Adrenal gland (tissue), 12 donors: Measurements from ENCODE around the gene PKIB. TPM values are rescaled to one million over a fixed set of nuclear protein-coding genes. Genes with fewer than 3 reads are reported as not detected.
"Not testable (repeated sequence)": the region's sequence is repeated elsewhere in the genome, so short reads cannot be mapped to it uniquely, and the experiment has no call there.

Source experiments
- DNase-seq, 7 donors: peaks; one replicate each; pipeline ENCODE4 v3.0.0-alpha.2; 2019 to 2020
- H3K27ac ChIP-seq, 5 donors: fragments of 200-600 bp; sonication (generic) in 4 of 5; 1 replicate in 3 of 5; 2 replicates in 2 of 5; pipeline versions ENCODE4 v1.5.1 to v1.8.0; 2016 to 2020; ENCODE audit warnings: mild to moderate bottlenecking in 1 of 5
- H3K27me3 ChIP-seq: fragments of 200-600 bp; 2 replicates; pipeline ENCODE4 v1.8.0; 2021
- H3K36me3 ChIP-seq, 2 donors: fragments of 200-600 bp; replicated peaks in 1 of 2; 1 replicate in 1 of 2; 2 replicates in 1 of 2; pipeline versions ENCODE4 v1.5.1 to v1.8.0; 2018 to 2022
- H3K4me1 ChIP-seq, 2 donors: fragments of 200-600 bp; replicated peaks in 1 of 2; 1 replicate in 1 of 2; 2 replicates in 1 of 2; pipeline versions ENCODE4 v1.5.1 to v1.8.0; 2018 to 2021
- H3K4me3 ChIP-seq, 4 donors: fragments of 200-600 bp; sonication (generic) in 3 of 4; one replicate each; pipeline ENCODE4 v1.5.1; 2016 to 2018
- H3K9me3 ChIP-seq, 3 donors: fragments of 200-600 bp; sonication (generic) in 1 of 3; replicated peaks in 1 of 3; 1 replicate in 2 of 3; 2 replicates in 1 of 3; pipeline versions ENCODE4 v1.5.1 to v1.8.0; 2016 to 2021
- CTCF ChIP-seq, 6 experiments: fragments of 450-650 bp in 4 of 6; fragments of 200-600 bp in 2 of 6; sonication (generic) in 1 of 6; IDR thresholded peaks; 1 replicate in 5 of 6; 2 replicates in 1 of 6; pipeline versions ENCODE4 v1.5.1 to v1.8.0; 2016 to 2021; ENCODE audit warnings: antibody characterized with exemption in 6 of 6, mild to moderate bottlenecking in 2 of 6, moderate library complexity in 1 of 6
- POLR2A ChIP-seq, 2 donors: fragments of 450-650 bp; IDR thresholded peaks; one replicate each; pipeline ENCODE4 v1.6.1; 2017; ENCODE audit warnings: antibody characterized with exemption in 2 of 2, mild to moderate bottlenecking in 2 of 2, moderate library complexity in 1 of 2
- WGBS, 4 donors: extraction: QIAGEN DNeasy Blood & Tissue Kit in 2 of 4; methylation state at CpG; one replicate each; pipeline versions ENCODE4 v1.1.5 to v1.1.7; 2013 to 2017; 5-methylcytosine and 5-hydroxymethylcytosine counted together
- intact Hi-C, 2 donors: fragments of 100-400 bp; cut with DNase I; formaldehyde crosslinking; loops; one replicate each; pipeline versions ENCODE4 v1.14.1 to v1.15.0; 2022 to 2023
- polyA plus RNA-seq, 3 donors: library from polyadenylated mRNA; stranded (reverse); fragments of 200-250 nt in 2 of 3; fragments of 350-450 nt in 1 of 3; fragmentation: Illumina TruSeq in 1 of 3; extraction: RNeasy Lipid Tissue Mini Kit (QIAGEN cat#74804) in 1 of 3; gene quantifications; one replicate each; pipeline ENCODE4 v1.2.3, GENCODE V29; 2013 to 2014
- total RNA-seq, 9 donors: library from RNA; depleted of rRNA in 4 of 9; stranded (reverse); fragments of >200 nt in 4 of 9; fragments of 120-200 nt in 1 of 9; fragmentation: NEBNext Ultra II Directional in 1 of 9; extraction: Animal tissue kit (Norgen Biotek cat#: 25700) in 1 of 9; gene quantifications; one replicate each; pipeline versions ENCODE4 v1.1.0 to v1.2.4, GENCODE V29; 2013 to 2023
- donor health status: healthy with polysubstance abuse.
- donor health status: Bipolar disorder and iron deficiency.
- donor health status: DM: yes; HTN: yes; CAD: no.
- donor health status: DM: no; HTN: no; CAD: no.
- donor health status: DM: no; HTN: no; CAD: no.
- donor health status: DM: yes; HTN: yes; CAD: no.

PKIB gene
- total and polyA plus RNA-seq, 12 donors = 0.48 to 6.2 (median 2.5) TPM

DNA sequence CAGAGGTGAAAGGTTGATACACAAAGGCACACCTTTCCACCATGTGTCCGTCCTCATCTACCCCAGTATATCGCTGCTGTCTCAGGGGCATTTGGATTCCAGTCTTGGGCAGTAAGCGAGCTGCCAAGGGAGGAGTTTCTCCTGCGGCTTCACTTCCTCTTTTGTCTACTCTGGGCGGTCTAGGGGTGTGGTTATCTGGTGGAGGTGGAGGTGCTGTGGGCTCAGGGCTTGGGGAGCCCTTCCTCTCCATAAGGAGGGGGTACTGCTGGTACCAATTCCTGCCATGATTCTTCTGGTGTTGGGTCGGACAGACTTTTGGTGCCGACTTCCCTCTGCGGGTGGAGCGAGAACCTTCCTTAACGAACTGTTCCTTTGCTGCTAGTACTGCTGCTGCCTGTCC, 137.4 kb downstream of the PKIB start:
- intact Hi-C loops = loop anchor here in 1 of 2 donors (5.0 kb wide), 1 partner anchor 90 kb away; no protein-coding TSS in a partner anchor
- TF ChIP-seq POLR2A (IDR thresholded peaks at IDR 0.05) = no peak
- no peak for TF ChIP-seq CTCF (IDR thresholded peaks at IDR 0.05)

GRCh38 chr6:122748945-122749344, 138.7 kb downstream of the PKIB start:
- intact Hi-C loops = loop anchor here in 1 of 2 donors (5.0 kb wide), 1 partner anchor 88 kb away; no protein-coding TSS in a partner anchor
- H3K4me3 ChIP-seq, DNase-seq, H3K36me3 ChIP-seq, H3K27me3 ChIP-seq, H3K27ac ChIP-seq, H3K9me3 ChIP-seq, H3K4me1 ChIP-seq: not testable (repeated sequence)
- WGBS, 4 donors = 39 to 79% (median 57%) methylated on average over 4 to 5 of the region's 5 CpGs

More for the DNA sequence above, 137.4 kb downstream of the PKIB start:
- 78 to 87% (median 82%) methylated on average over 9 to 10 of the region's 10 CpGs for WGBS, 4 donors
- Histone ChIP-seq H3K4me1 (no peaks in the 10 kb centered on the region), H3K9me3 (no peaks in the 10 kb centered on the region), H3K27me3 (no peaks in the 10 kb centered on the region), H3K36me3 (no peaks in the 10 kb centered on the region), H3K27ac (no peak overlapping the region), H3K4me3 (no peak overlapping the region)
- no peak for DNase-seq

GRCh38 chr6:122749451-122750050, 139.3 kb downstream of the PKIB start:
- H3K4me3 ChIP-seq = no peak overlapping the region
- H3K4me1 ChIP-seq = no peaks in the 10 kb centered on the region
- H3K27ac ChIP-seq = no peak overlapping the region
- H3K36me3 ChIP-seq = no peaks in the 10 kb centered on the region
- H3K9me3 ChIP-seq = no peaks in the 10 kb centered on the region
- no peak for TF ChIP-seq CTCF (IDR thresholded peaks at IDR 0.05)
- TF ChIP-seq POLR2A (IDR thresholded peaks at IDR 0.05) = no peak
- DNase-seq = no peak
- 77 to 87% (median 84%) methylated on average over 4 of the region's 4 CpGs for WGBS, 4 donors
- intact Hi-C loops = loop anchor here in 1 of 2 donors (5.0 kb wide), 2 partner anchors 78 to 88 kb away; no protein-coding TSS in a partner anchor
- no peaks in the 10 kb centered on the region for H3K27me3 ChIP-seq

- H3K27me3 ChIP-seq = no peaks in the 10 kb centered on the region
- 60 to 76% (median 68%) methylated on average over 3 of the region's 3 CpGs for WGBS, 4 donors
- intact Hi-C loops = loop anchor here in 1 of 2 donors (5.0 kb wide), 1 partner anchor 76 kb away; no protein-coding TSS in a partner anchor
These were observed 141.1 kb downstream of the PKIB start for GRCh38 chr6:122751326-122751725.

More at GRCh38 chr6:122751326-122751725, 141.1 kb downstream of the PKIB start:
- Histone ChIP-seq H3K4me3 (no peak overlapping the region), H3K4me1 (no peaks in the 10 kb centered on the region), H3K36me3 (no peaks in the 10 kb centered on the region), H3K27ac (no peak overlapping the region), H3K9me3 (no peaks in the 10 kb centered on the region)
- TF ChIP-seq CTCF (IDR thresholded peaks at IDR 0.05) (no peak), POLR2A (IDR thresholded peaks at IDR 0.05) (no peak)
- no peak for DNase-seq
